Fibroblast of mammary gland (primary cell): ENCODE data around the gene DDAH1.
A peak's percentile ranks its signal among the peaks of the same experiment; 100 is the strongest.

Source experiments
- DNase-seq: peaks from one replicate; pipeline ENCODE4 v3.0.0-alpha.2; 2010; ENCODE audit warnings: low read depth
- H3K4me3 ChIP-seq: 2 replicates; pipeline ENCODE4 v1.5.1; 2011; ENCODE audit warnings: low read depth, mild to moderate bottlenecking, low read length, moderate library complexity; ENCODE audit not compliant: control insufficient read depth
- CTCF ChIP-seq: conservative IDR thresholded peaks from 2 replicates; pipeline ENCODE4 v1.5.1; 2011; ENCODE audit warnings: low read depth, low read length, inconsistent platforms; ENCODE audit not compliant: control insufficient read depth, insufficient read depth

Gene DDAH1

GRCh38 chr1:85321237-85321964 is 143.6 kb downstream of the DDAH1 start:
- DNase-seq = peak; percentile 91
- TF ChIP-seq CTCF = no peak

GRCh38 chr1:85320371-85321131 is 144.4 kb downstream of the DDAH1 start:
- TF ChIP-seq CTCF = no peak
- peak; percentile 86 for DNase-seq
- H3K4me3 ChIP-seq = no peak overlapping the region

More at GRCh38 chr1:85321237-85321964, 143.6 kb downstream of the DDAH1 start:
- H3K4me3 ChIP-seq = no peak overlapping the region

GRCh38 chr1:85319931-85320330 is 145.0 kb downstream of the DDAH1 start:
- DNase-seq = no peak
- TF ChIP-seq CTCF = no peak

GRCh38 chr1:85319491-85319890 is 145.5 kb downstream of the DDAH1 start:
- H3K4me3 ChIP-seq = no peak overlapping the region
- peak; percentile 86 for DNase-seq
- no peak for TF ChIP-seq CTCF

More at GRCh38 chr1:85319931-85320330, 145.0 kb downstream of the DDAH1 start:
- H3K4me3 ChIP-seq = no peak overlapping the region

- no peak overlapping the region for H3K4me3 ChIP-seq
- TF ChIP-seq CTCF = no peak
- no peak for DNase-seq
Measured at GRCh38 chr1:85318217-85318616, 146.7 kb downstream of the DDAH1 start.

GRCh38 chr1:85317560-85317959 is 147.4 kb downstream of the DDAH1 start:
- TF ChIP-seq CTCF = no peak
- no peak overlapping the region for H3K4me3 ChIP-seq
- DNase-seq = no peak
